IPS-20b (cell line): Measurements from ENCODE around the gene RNASEH1.
A peak's percentile ranks its signal among the peaks of the same experiment; 100 is the strongest.
"Not testable (repeated sequence)": the region's sequence is repeated elsewhere in the genome, so short reads cannot be mapped to it uniquely, and the experiment has no call there.

Experiments
- H3K27ac ChIP-seq: one replicate; pipeline ENCODE4 v1.5.1; 2013; ENCODE audit warnings: low read length
- H3K27me3 ChIP-seq: 2 replicates; pipeline ENCODE4 v1.6.1; 2013; ENCODE audit warnings: mild to moderate bottlenecking, low read length, inconsistent platforms; ENCODE audit not compliant: insufficient read depth
- H3K36me3 ChIP-seq: 2 replicates; pipeline ENCODE4 v1.6.1; 2013; ENCODE audit warnings: low read depth, mild to moderate bottlenecking, inconsistent platforms, low read length, moderate library complexity; ENCODE audit not compliant: insufficient read depth
- H3K4me1 ChIP-seq: 2 replicates; pipeline ENCODE4 v1.6.1; 2013; ENCODE audit warnings: mild to moderate bottlenecking, control low read depth, inconsistent platforms, low read length, moderate library complexity; ENCODE audit not compliant: insufficient read depth
- H3K4me3 ChIP-seq: 2 replicates; pipeline ENCODE4 v1.5.1; 2013; ENCODE audit warnings: mild to moderate bottlenecking, low read length, inconsistent platforms
- H3K9ac ChIP-seq: 2 replicates; pipeline ENCODE4 v1.6.1; 2013; ENCODE audit warnings: low read depth, mild to moderate bottlenecking, inconsistent platforms, low read length, moderate library complexity
- H3K9me3 ChIP-seq: 2 replicates; pipeline ENCODE4 v1.6.1; 2013; ENCODE audit warnings: mild to moderate bottlenecking, low read depth, low read length, inconsistent platforms; ENCODE audit not compliant: insufficient read depth

RNASEH1 gene

DNA sequence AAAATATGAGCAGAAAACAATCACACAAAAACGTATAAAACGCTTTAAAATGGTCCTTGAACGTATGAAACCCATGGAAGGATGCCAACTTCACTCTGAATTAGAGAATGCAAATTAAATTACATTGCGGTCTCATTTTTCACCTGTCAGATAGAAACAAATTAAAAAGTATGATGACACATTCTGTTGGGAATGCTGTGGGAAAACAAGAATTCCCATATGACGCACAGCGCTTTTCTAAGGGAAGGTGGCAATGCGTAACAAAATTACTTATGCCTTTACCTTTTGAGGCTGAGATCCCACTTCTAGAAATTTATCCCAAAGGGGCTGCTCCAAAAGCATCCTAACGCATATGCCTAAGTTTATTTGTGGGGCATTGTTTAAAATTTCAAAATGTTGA lies 13.2 kb upstream of the RNASEH1 start:
- Histone ChIP-seq H3K27me3 (no peaks in the 10 kb centered on the region), H3K9ac (no peak overlapping the region), H3K4me3 (no peak overlapping the region), H3K9me3 (no peaks in the 10 kb centered on the region), H3K36me3 (peaks cover 7% of the 10 kb centered on the region), H3K4me1 (no peaks in the 10 kb centered on the region), H3K27ac (no peak overlapping the region)

DNA sequence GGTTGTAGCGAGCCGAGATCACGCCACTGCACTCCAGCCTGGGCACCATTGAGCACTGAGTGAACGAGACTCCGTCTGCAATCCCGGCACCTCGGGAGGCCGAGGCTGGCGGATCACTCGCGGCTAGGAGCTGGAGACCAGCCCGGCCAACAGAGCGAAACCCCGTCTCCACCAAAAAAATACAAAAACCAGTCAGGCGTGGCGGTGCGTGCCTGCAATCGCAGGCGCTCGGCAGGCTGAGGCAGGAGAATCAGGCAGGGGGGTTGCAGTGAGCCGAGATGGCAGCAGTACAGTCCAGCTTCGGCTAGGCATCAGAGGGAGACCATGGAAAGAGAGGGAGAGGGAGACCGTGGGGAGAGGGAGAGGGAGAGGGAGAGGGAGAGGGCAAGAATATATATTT lies 11.5 kb upstream of the RNASEH1 start:
- H3K4me3 ChIP-seq, H3K27ac ChIP-seq, H3K4me1 ChIP-seq, H3K9ac ChIP-seq, H3K27me3 ChIP-seq, H3K36me3 ChIP-seq, H3K9me3 ChIP-seq: not testable (repeated sequence)

DNA sequence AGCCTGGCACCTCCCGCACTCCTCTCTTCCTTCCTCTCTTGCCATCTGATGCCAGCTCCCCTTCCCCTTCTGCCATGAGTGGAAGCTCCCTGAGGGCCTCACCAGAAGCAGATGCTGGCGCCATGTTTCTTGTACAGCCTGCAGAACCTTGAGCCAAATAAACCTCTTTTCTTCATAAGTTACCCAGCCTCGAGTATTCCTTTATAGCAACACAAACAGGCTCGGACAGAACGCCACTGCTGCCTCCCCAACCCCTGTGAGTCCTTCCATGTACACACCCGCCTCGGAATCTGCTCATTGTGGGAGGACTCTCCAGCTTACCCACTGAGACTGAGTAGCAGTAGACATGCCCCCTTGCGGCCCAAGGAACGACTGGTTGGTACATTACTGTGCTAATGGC lies 8.7 kb upstream of the RNASEH1 start:
- Histone ChIP-seq H3K27me3 (no peaks in the 10 kb centered on the region), H3K36me3 (no peaks in the 10 kb centered on the region), H3K9ac (no peak overlapping the region), H3K4me3 (no peak overlapping the region), H3K9me3 (no peaks in the 10 kb centered on the region), H3K4me1 (no peaks in the 10 kb centered on the region), H3K27ac (no peak overlapping the region)

DNA sequence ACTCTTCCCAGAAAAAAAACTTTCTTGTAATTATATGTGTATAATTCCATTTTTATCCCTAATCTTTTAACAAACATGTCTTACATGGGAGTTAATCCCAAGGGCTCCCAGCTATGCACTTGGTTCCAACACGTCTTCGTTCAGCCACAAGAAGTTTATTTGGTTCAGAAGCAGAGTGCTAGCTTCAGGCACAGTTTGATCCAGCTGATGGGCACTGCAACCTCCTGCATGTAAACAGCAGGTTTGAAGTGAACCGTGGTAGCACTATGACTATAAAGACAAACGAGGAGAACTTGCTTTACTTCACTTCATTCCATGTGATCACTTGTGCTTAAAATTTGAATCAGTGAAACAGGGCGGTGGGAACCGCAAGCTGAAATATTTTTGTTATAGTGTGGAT lies 7.0 kb upstream of the RNASEH1 start:
- H3K9me3 ChIP-seq = no peaks in the 10 kb centered on the region
- H3K27me3 ChIP-seq = no peaks in the 10 kb centered on the region
- H3K36me3 ChIP-seq = peaks cover 7% of the 10 kb centered on the region; the same call in 1 of the 2 replicates
- H3K4me3 ChIP-seq = no peak overlapping the region
- no peaks in the 10 kb centered on the region for H3K4me1 ChIP-seq
- H3K27ac ChIP-seq = no peak overlapping the region
- no peak overlapping the region for H3K9ac ChIP-seq

DNA sequence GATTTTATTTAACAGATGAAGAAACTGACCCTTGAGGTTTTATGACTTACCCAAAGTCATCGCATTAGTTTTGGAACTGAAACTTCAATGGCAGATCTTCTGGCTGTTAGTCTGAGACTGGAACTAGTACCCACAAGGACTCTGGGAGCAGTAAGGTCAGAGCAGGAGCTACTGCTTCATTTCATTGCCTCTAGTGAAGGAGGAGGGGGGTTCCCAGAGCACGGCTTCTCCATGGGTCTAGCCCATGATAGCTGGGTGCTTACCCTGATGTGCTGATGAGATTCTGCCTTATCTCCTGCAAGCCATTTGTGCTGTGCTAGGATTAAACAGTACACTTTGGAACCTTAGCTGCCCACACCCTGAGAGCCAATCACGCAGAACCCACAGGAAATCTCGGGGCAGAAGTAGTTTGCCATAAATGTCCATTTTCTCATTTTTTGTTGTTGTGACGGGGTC lies 5.4 kb upstream of the RNASEH1 start:
- Histone ChIP-seq H3K36me3 (peaks cover 9% of the 10 kb centered on the region; the same call in 1 of the 2 replicates), H3K9me3 (no peaks in the 10 kb centered on the region), H3K4me1 (peaks cover 5% of the 10 kb centered on the region; the same call in 1 of the 2 replicates), H3K27me3 (no peaks in the 10 kb centered on the region), H3K27ac (no peak overlapping the region), H3K9ac (no peak overlapping the region), H3K4me3 (no peak overlapping the region)

DNA sequence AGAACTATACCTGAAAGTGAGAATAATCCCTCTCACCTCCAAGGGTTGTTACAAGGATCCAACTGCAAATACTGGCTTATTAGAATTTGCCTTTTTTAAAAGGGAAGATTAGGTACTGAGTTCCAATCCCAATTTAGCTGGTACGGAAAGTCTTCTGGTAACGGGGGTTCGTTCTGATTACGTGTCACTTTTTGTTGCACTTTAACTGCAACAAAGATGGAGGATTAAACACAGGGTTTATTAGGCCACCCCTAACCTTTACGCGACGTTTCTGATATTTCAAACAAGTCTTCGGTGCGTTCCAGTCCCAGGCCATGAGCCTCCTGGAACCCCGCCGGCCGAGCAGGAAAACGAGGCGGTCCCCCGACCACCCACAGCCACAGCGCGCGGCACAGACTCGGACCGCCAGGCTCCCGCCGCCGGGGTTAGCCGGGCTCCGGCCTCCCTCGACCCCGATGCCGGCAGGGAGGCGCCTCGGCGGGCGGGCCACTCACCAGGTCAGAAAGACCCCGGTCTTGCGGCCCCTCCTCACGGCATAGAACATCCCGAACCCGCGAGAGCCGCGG lies 411 bp downstream of the RNASEH1 start:
- Histone ChIP-seq H3K9ac (peak overlapping the region; percentile 91), H3K4me1 (peaks cover 5% of the 10 kb centered on the region; the same call in 1 of the 2 replicates), H3K9me3 (no peaks in the 10 kb centered on the region), H3K27me3 (no peaks in the 10 kb centered on the region), H3K36me3 (peaks cover 49% of the 10 kb centered on the region), H3K27ac (peak overlapping the region; percentile 79), H3K4me3 (peak overlapping the region; percentile 91)

DNA sequence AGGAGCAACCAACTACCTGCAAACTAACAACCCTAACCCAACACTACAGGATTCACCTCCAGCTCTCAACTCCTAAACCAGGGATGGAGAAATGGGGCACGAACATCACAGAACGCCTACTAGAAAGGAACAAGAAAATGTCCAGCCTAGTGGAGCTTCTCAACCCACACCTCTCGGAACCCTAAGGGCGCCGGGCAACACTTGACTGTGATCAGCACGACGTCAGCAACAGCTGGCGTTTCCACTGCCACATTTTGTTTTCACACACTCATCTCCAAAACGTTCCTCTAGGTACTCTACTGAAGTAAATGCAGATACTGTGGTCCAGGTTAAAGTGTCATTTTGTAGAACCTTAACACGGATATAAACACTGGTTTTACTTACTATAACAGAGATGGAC lies 4.2 kb downstream of the RNASEH1 start:
- H3K4me1 ChIP-seq = no peaks in the 10 kb centered on the region; the same call in 1 of the 2 replicates
- H3K36me3 ChIP-seq = peaks cover 76% of the 10 kb centered on the region
- H3K4me3 ChIP-seq = no peak overlapping the region
- no peaks in the 10 kb centered on the region for H3K27me3 ChIP-seq
- no peak overlapping the region for H3K27ac ChIP-seq
- no peak overlapping the region for H3K9ac ChIP-seq
- H3K9me3 ChIP-seq = no peaks in the 10 kb centered on the region

DNA sequence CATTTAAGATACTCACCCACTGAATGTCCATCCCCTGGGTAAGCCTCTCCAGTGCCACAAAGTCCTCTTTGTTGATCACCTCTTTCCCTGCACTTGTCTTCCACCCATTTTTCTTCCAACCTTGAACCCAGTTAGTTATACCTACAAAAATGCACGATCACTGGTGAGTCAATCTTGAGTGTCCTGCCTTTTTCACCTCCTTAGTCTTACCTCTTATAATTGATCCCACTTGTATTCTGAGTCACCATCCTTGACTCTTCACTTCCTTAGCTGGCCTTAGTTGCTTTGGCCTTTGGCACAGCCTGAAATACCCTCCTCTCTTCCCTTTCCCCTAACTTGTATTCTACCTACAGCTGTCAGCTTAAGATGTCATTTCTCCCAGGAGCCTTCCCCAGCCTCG lies 10.2 kb downstream of the RNASEH1 start:
- Histone ChIP-seq H3K4me3 (no peak overlapping the region), H3K27me3 (no peaks in the 10 kb centered on the region), H3K9me3 (no peaks in the 10 kb centered on the region), H3K9ac (no peak overlapping the region), H3K4me1 (no peaks in the 10 kb centered on the region), H3K36me3 (peaks cover 97% of the 10 kb centered on the region), H3K27ac (no peak overlapping the region)

DNA sequence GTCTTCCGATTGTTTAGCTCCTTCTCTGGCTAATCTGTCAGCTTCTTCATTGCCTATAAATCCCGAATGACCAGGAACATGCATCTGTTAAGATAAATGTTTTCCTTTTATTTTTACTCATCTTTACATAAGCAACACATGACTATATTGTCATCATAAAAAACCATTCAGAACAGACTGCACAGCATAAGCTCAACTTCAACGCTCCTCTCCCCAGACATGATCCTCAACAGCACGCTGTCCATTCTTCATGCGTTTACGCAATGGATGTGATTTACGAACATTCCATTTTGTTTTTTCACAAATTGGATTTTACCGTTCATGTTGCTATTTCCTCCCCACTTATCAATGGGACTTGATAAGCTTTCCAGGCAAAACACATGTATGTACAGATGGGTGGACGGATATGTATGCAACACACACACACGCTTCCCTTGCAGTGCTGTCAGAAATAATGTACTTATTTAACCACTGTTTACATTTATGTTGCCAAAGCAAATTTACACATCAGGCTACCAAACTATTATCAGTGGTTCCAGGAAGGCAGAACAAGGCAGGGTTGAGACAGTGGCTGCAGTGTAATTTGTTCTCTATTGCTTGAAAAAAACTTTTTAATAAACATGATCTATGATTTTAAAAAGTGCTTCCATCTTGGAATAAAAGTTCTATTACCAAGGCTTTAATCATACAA lies 12.2 kb downstream of the RNASEH1 start:
- Histone ChIP-seq H3K4me3 (no peak overlapping the region), H3K9me3 (no peaks in the 10 kb centered on the region), H3K27ac (no peak overlapping the region), H3K4me1 (no peaks in the 10 kb centered on the region), H3K27me3 (no peaks in the 10 kb centered on the region), H3K36me3 (peaks cover 95% of the 10 kb centered on the region), H3K9ac (no peak overlapping the region)

DNA sequence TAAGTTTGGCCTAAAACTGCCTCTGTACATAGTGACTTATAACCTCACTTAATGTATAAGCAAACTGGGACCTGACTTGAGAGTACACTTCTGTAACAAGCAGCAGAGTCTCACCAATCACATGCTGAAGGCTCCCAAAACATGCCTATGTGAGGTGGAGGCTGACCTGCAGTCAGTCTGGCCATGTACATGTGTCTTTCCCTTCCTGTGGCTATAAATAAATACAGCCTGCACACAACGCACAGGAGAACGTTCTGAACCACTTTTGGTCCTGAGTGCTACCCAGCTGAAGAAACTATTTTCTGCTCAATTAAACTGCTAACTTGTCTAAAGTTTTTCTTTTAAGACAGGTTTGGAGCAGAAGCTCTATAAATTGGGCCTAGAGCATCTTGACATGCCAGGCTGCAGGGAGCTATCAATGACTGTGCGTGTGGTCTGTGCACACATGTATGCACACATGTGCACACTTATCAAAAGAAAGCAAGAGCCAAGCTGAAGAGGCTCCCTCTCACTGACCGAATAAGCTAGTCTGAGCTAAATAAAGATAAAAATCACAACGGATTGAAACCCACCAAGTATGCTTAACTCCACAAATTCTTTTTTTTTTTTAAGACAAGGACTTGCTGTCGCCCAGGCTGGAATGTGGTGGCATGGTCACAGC lies 15.0 kb downstream of the RNASEH1 start:
- Histone ChIP-seq H3K4me3 (no peak overlapping the region), H3K9me3 (no peaks in the 10 kb centered on the region), H3K27me3 (no peaks in the 10 kb centered on the region), H3K4me1 (no peaks in the 10 kb centered on the region), H3K27ac (no peak overlapping the region), H3K36me3 (peaks cover 81% of the 10 kb centered on the region), H3K9ac (no peak overlapping the region)

DNA sequence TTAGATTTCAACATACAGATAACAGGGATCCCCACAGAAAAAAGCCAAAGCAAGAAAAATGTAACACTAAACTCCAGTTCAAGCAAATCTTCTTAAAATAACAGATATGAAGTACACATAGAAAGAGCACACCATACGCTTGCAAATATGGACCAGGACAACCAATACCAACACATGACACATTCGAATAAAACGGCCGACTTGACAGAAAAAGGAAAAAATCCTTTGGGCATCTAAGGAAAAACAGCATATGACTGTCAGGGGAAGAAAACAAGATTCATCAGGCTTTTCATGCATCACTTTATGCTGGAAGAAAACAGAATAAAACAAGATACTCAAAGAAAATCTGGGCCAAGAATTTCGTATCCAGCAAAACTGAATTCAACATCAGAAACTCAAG lies 16.0 kb downstream of the RNASEH1 start:
- H3K4me1 ChIP-seq = no peaks in the 10 kb centered on the region
- H3K27ac ChIP-seq = no peak overlapping the region
- no peaks in the 10 kb centered on the region for H3K9me3 ChIP-seq

DNA sequence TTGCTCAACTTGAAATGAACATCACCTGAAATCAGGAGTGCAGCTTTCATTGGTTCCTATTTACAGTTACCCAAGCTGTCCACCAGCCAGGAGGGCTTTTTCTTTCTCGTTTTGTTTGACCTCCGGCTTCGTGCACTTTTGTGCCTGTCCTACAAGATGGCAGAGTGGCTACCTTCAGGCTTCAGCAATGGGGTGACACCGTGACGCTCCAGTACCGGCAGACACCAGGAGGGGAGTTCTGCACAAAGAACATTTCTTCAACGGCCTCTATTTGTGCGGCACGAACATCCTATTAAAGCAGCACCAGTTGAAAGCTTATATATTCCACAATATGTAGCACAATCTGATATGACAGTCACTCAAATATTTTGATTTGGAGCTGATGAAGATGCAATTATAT lies 18.3 kb downstream of the RNASEH1 start:
- H3K27ac ChIP-seq = no peak overlapping the region
- H3K4me3 ChIP-seq = no peak overlapping the region
- no peak overlapping the region for H3K9ac ChIP-seq
- no peaks in the 10 kb centered on the region for H3K27me3 ChIP-seq
- H3K36me3 ChIP-seq = peaks cover 49% of the 10 kb centered on the region
- H3K4me1 ChIP-seq = no peaks in the 10 kb centered on the region
- no peaks in the 10 kb centered on the region for H3K9me3 ChIP-seq

More for the DNA sequence above, 16.0 kb downstream of the RNASEH1 start:
- H3K36me3 ChIP-seq = peaks cover 71% of the 10 kb centered on the region
- H3K9ac ChIP-seq = no peak overlapping the region
- H3K27me3 ChIP-seq = no peaks in the 10 kb centered on the region
- no peak overlapping the region for H3K4me3 ChIP-seq
